ENCODE measurements around the gene SDCCAG8.

DNA sequence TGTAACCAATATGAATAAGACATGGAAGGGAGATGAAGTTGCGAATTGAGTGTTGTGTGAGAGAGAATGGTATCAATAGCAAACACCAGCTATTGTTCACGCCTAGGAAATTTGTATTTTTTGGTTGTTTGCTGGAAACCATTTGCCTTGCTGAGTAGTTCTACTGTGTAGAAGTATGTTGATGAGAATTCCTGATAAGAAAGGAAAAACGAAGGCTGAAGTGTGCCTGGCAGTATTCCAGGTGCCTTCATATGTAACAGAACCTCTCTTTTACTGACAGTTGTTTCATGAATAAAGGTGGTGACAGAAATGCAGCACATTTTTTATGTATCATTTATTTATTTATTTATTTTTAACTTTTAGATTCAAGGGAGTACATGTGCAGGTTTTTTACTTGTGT is 79.5 kb downstream of the SDCCAG8 start:
- TF ChIP-seq, protein P1, sequence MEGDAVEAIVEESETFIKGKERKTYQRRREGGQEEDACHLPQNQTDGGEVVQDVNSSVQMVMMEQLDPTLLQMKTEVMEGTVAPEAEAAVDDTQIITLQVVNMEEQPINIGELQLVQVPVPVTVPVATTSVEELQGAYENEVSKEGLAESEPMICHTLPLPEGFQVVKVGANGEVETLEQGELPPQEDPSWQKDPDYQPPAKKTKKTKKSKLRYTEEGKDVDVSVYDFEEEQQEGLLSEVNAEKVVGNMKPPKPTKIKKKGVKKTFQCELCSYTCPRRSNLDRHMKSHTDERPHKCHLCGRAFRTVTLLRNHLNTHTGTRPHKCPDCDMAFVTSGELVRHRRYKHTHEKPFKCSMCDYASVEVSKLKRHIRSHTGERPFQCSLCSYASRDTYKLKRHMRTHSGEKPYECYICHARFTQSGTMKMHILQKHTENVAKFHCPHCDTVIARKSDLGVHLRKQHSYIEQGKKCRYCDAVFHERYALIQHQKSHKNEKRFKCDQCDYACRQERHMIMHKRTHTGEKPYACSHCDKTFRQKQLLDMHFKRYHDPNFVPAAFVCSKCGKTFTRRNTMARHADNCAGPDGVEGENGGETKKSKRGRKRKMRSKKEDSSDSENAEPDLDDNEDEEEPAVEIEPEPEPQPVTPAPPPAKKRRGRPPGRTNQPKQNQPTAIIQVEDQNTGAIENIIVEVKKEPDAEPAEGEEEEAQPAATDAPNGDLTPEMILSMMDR (IDR thresholded peaks at IDR 0.05; ENCODE audit: insufficient read depth, low read depth, low read length) = no peak
- TF ChIP-seq EZH2 (IDR thresholded peaks at IDR 0.05; ENCODE audit: insufficient read depth, low read length) = no peak

Data from astrocyte (in vitro differentiated cells and primary cell).